NOMO-1 treated with dmso at 0.1 percent for 144 hours (cell line): Measurements from ENCODE around the gene C1orf35.
A peak's percentile ranks its signal among the peaks of the same experiment; 100 is the strongest.

Source experiments
- DNase-seq: peaks from one replicate; lab custom pipeline; 2025; ENCODE audit not compliant: unreplicated experiment; lab: John Stamatoyannopoulos, UW

C1orf35 gene

GRCh38 chr1:228095161-228095560, 8.0 kb downstream of the C1orf35 start:
- no peak for DNase-seq

DNA sequence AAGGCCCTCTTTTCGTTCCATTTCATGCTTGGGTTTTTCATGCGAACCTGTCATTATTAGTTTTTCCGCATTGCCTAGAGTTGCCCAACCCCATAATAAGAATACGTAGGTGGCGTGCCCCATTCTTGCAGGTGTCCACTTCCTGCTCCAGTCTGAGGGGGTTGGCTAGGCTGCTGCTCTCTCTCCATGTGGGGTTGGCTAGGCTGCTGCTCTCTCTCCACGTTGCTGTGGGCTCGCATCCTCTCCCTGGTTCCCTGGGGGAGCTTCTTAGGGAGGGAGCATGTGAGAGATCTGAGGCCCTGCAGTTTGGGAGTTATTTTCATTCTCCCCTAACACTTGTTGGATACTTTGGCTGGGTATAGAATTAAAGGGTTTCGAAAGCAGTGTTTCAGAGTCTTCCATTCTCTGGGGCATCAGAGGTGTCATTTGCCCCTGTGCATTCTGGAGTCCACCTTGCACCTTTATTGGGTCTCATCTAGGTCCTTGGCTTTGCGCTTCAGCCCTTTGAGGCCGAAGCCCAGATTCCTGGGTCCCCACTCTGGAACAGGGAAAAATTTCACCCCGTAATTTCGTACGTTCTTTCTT, 8.6 kb downstream of the C1orf35 start:
- DNase-seq = no peak

DNA sequence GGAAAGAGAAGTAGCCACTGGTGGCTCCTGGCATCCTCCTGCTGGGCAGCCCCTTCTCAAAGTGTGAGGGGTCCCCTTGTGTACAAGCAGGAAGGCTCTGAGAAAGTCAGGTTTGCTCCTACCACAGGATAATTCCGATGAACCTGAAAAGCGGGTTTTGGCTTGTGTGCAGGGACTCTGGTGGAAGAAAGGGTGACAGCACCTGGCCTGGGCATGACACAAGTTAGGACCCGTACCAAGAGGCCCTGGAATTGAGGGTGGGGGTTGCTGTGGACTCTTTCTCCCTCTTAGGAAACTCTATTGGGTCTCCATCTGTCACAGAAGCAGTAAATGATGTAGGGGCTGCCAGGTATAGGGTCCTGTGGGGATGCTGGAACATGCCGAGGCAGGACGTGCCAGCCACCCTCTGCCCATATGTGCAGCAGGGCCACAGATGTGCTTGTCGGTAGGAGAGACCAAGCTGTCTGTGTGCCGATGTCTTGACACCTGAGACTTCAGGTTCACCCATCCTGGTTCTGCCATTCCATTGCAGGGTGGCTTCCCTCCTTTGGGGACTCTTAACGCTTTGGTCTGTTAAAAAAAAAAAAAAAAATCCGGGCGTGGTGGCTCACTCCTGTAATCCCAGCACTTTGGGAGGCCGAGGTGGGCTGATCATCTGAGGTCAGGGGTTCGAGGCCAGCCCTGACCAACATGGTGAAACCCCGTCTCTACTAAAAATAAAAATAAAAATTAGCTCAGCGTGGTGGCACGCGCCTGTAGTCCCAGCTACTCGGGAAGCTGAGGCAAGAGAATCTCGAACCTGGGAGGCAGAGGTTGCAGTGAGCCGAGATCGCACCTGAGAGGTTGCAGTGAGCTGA, 9.8 kb downstream of the C1orf35 start:
- no peak for DNase-seq

- DNase-seq = no peak
Observed at GRCh38 chr1:228092342-228093049, 10.6 kb downstream of the C1orf35 start.

DNA sequence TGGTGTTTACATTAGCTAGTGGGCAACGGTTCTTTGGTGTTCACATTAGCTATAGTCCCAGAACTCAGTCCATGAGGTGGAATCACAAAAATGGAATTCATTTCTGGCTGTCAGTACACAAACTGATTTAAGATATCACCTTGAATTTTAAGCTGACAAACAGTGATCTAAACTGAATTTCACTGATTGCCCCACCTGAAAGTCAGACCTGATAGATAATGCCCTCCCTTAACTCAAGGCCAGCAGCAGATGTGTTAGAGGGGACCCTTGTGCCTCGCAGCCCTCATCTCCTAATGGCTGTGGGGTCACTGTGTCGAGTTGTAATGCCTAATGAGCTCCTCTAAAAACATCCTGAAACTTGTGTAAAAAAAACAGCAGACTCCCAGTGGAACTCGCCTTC, 12.0 kb downstream of the C1orf35 start:
- DNase-seq = no peak

DNA sequence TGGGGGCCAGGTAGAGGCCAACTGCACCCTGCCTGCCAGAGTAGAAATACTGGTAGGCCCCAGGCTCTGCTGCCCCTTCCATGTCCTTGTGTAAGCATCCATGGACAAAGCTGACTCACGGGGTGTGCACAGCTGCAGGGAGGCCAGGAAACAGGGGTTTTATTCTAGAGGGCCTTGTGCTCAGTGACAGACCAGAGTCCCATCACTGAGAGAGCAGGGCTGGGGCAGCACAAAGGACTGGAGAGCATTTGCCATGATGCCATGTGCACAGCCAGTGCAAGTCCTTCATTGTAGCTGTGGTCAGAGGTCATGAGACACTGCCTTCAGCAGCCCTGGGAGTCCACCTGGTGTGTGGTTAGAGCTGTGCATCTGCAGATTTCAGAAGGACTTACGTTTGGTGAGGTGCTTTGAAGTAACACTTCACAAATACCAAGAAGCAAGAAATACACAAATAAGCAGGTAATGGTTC, 12.5 kb downstream of the C1orf35 start:
- no peak for DNase-seq

GRCh38 chr1:228089519-228090380, 13.4 kb downstream of the C1orf35 start:
- DNase-seq = peak; percentile 58

- peak; percentile 58 for DNase-seq
Observed at GRCh38 chr1:228088586-228089498, 14.3 kb downstream of the C1orf35 start.

DNA sequence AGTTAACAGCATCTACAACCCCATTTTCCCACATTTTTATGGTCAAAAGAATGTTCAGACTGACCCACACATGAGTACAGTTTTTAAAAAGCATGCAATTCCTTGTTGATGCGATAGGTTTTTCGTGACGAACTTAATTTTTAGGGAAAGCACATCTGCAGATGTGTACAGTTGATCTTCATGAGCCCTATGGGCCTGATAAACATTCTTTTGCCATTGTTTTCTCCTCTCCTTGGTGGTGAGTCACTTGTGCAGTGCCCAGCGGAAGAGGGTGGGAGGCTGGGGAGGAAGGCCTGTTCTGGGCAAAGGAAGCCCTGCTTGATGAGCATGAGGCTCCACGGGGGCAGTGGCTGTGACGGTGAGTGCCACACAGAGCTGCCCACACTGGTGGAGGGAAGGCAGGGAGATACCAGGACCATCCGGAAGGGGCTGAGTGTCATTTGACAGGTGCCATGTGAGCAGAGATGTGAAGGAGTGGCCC, 15.3 kb downstream of the C1orf35 start:
- no peak for DNase-seq

DNA sequence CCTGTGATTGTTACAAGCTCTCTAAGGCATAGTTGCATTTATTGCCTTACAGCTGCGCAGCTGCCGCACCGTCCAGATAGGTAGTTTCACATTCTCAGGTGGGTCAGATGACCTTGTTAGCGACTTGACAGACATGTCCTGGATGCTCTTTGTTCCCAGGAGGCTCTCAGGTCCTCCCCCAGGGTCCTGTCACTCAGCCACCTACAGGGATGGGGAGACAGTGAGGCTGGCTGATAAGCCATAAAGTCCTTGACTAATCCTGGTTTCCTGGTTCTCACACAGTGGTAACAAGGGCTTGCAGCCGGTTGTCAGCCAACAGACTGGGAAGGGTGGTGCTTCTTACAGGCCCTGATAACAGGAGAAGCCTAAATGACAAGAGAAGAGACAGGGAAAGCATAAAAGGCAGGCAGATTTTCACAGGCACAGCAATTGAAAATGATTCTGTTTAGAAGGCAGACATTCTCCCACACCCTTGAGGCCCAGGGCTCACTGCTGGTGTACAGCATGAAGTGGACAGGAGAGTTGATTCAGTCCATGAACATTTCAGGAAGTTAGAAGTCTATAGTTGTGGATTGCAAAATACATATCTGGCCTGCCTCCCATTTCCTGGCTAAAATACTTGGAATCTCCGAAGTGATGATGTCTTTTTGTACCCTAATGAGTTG, 17.7 kb downstream of the C1orf35 start:
- DNase-seq = no peak

- DNase-seq = no peak
Observed at GRCh38 chr1:228084797-228085196, 18.3 kb downstream of the C1orf35 start.

- peak; percentile 27 for DNase-seq
Observed at GRCh38 chr1:228084325-228084724, 18.8 kb downstream of the C1orf35 start.

- no peak for DNase-seq
Observed at GRCh38 chr1:228083871-228084278, 19.2 kb downstream of the C1orf35 start.

GRCh38 chr1:228082918-228083870, 19.9 kb downstream of the C1orf35 start:
- no peak for DNase-seq

DNA sequence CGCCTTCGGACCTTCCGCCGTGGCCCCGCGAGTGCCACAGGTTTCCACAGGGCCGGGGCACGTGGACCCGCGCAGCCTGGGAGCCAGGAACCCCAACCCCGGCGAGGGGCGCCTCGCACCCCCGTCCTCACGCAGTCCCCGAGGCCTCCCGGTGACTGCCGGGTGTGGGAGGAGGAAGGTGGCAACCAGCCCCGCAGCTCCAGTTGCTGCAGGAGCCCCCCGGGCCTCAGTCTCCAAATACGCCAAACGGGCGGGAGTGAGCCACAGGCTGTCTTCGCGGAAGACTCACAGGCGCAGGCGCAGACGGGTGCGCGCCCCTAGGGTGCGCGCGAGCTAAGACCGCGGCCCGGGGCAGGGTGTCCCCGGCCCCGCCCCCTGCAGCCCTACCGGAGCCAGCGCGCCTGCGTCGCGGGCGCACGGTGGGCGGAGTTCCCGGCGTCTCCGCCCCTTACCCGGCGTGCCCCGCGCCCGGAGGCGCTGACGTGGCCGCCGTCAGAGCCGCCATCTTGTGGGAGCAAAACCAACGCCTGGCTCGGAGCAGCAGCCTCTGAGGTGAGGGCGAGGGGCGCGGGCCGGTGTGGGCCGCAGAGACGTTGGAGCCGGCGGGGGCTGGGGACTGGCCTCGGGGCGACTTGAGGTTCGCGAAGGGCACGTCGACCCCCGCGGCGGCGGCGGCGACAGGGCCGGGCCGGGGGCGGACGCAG, 20.8 kb downstream of the C1orf35 start, which contains the start of gene ARF1:
TSS of gene ARF1 (plus strand) at position 495 of the 704 bp plus-strand sequence. CDS start 14,407 bp downstream, outside the sequence.
- peak; percentile 87 for DNase-seq

DNA sequence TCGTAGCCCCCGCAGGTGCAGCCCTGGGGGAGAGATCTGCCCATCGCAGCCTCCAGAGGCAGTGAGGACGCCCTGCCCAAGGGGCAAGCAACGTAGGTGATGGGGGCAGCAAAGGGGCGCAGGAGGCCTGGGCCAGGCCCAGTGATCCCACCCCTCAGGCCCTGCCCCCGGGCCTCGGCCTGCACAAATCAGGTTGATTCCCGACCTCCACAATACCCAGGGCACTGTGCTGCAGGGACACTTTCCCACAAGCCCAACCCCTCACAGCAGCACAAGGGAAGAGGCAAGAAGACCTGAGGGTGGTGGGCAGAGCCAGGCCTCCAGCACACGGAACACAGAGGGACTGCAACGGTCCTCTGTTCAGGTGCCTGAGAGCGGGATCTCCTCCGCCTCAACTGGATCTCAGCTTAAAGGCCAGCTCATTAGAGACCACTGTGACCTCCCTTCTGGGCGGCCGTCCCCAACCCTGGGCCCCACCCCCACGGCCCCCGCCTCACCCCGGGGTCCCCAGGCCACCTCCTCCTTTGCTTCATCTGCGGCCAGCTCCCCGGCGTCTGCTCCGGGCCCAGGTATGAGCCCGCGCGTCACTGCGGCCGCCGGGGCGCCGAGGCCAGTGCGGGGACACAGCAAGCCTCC, 21.4 kb downstream of the C1orf35 start:
- no peak for DNase-seq

GRCh38 chr1:228081144-228081543, 22.0 kb downstream of the C1orf35 start:
- no peak for DNase-seq
